NCI-H2171 treated with DMSO at 0.1 percent for 48 hours (cell line): ENCODE results near the gene IL2RA.
"Not testable (repeated sequence)": the region's sequence is repeated elsewhere in the genome, so short reads cannot be mapped to it uniquely, and the experiment has no call there.

Source experiments
- DNase-seq: peaks from one replicate; lab custom pipeline; 2025; lab: John Stamatoyannopoulos, UW

IL2RA gene

GRCh38 chr10:6012121-6012905 is 49.9 kb downstream of the IL2RA start:
- no peak for DNase-seq

- no peak for DNase-seq
Measured at GRCh38 chr10:6011558-6011957, 50.6 kb downstream of the IL2RA start.

GRCh38 chr10:6010569-6010968 is 51.6 kb downstream of the IL2RA start:
- no peak for DNase-seq

- no peak for DNase-seq
Measured at GRCh38 chr10:6009961-6010360, 52.2 kb downstream of the IL2RA start.

- no peak for DNase-seq
Measured at GRCh38 chr10:6009150-6009549, 53.0 kb downstream of the IL2RA start.

GRCh38 chr10:6008497-6009142 is 53.5 kb downstream of the IL2RA start:
- DNase-seq, result no peak

GRCh38 chr10:6006991-6007390 is 55.2 kb downstream of the IL2RA start:
- no peak for DNase-seq

GRCh38 chr10:6006546-6006945 is 55.6 kb downstream of the IL2RA start:
- DNase-seq, result no peak

- DNase-seq, result no peak
Measured at GRCh38 chr10:6005856-6006395, 56.2 kb downstream of the IL2RA start.

- not testable (repeated sequence) for DNase-seq
Measured at GRCh38 chr10:6005161-6005804, 56.9 kb downstream of the IL2RA start.

GRCh38 chr10:6002809-6003510 is 59.2 kb downstream of the IL2RA start:
- DNase-seq, result no peak

GRCh38 chr10:5999440-6000165 is 62.6 kb downstream of the IL2RA start:
- DNase-seq, result no peak

- no peak for DNase-seq
Measured at GRCh38 chr10:5996696-5997095, 65.5 kb downstream of the IL2RA start.

GRCh38 chr10:5992398-5992797 is 69.8 kb downstream of the IL2RA start:
- no peak for DNase-seq

GRCh38 chr10:5991708-5992107 is 70.5 kb downstream of the IL2RA start:
- no peak for DNase-seq

GRCh38 chr10:5989756-5990155 is 72.4 kb downstream of the IL2RA start:
- DNase-seq, result no peak

GRCh38 chr10:5988336-5988920 is 73.7 kb downstream of the IL2RA start:
- DNase-seq, result no peak

- DNase-seq, result no peak
Measured at GRCh38 chr10:5987747-5988146, 74.4 kb downstream of the IL2RA start.

- no peak for DNase-seq
Measured at GRCh38 chr10:5985029-5985428, 77.1 kb downstream of the IL2RA start.

GRCh38 chr10:5983774-5984173 is 78.4 kb downstream of the IL2RA start:
- no peak for DNase-seq

GRCh38 chr10:5981529-5981928 is 80.6 kb downstream of the IL2RA start:
- no peak for DNase-seq

GRCh38 chr10:5978230-5978489 is 84.0 kb downstream of the IL2RA start:
- DNase-seq, result no peak
